GM23338 (cell line): ENCODE data around the gene C1orf56. TPM values are rescaled to one million over a fixed set of nuclear protein-coding genes. Genes with fewer than 3 reads are reported as not detected.

ENCODE experiments used
- ATAC-seq: fragments of 200-7000 bp; cut with Tn5 transposase; 3 replicates; pipeline ENCODE4 v1.9.1; 2020
- DNase-seq: peaks from one replicate; pipeline ENCODE4 v3.0.0-alpha.2; 2015; ENCODE audit warnings: low spot score
- H2AFZ ChIP-seq: fragments of 200-600 bp; sonication (generic); 2 replicates; pipeline ENCODE4 v1.8.0; 2016; ENCODE audit warnings: antibody characterized with exemption, mild to moderate bottlenecking, moderate library complexity
- H3F3A ChIP-seq: fragments of 200-600 bp; sonication (generic); replicated peaks from 2 replicates; pipeline ENCODE4 v1.8.0; 2017; ENCODE audit warnings: antibody characterized with exemption, mixed run types, low read depth
- H3K27ac ChIP-seq: fragments of 200-600 bp; sonication (generic); 2 replicates; pipeline ENCODE4 v1.6.1; 2016; ENCODE audit warnings: low read depth
- H3K27me3 ChIP-seq: fragments of 200-600 bp; sonication (generic); 2 replicates; pipeline ENCODE4 v1.8.0; 2016; ENCODE audit warnings: mild to moderate bottlenecking, mixed run types, moderate library complexity; ENCODE audit not compliant: insufficient read depth
- H3K36me3 ChIP-seq: fragments of 200-600 bp; sonication (generic); 2 replicates; pipeline ENCODE4 v1.8.0; 2016; ENCODE audit warnings: mild to moderate bottlenecking; ENCODE audit not compliant: insufficient read depth
- H3K4me1 ChIP-seq: fragments of 200-600 bp; sonication (generic); 2 replicates; pipeline ENCODE4 v1.8.0; 2016; ENCODE audit warnings: mild to moderate bottlenecking, moderate library complexity; ENCODE audit not compliant: insufficient read depth
- H3K4me2 ChIP-seq: fragments of 200-600 bp; sonication (generic); 2 replicates; pipeline ENCODE4 v1.7.1; 2017; ENCODE audit warnings: mixed run types
- H3K4me3 ChIP-seq: fragments of 200-600 bp; sonication (generic); 2 replicates; pipeline ENCODE4 v1.6.1; 2016; ENCODE audit warnings: mixed run types
- H3K79me2 ChIP-seq: fragments of 200-600 bp; sonication (generic); replicated peaks from 2 replicates; pipeline ENCODE4 v1.8.0; 2017; ENCODE audit warnings: mild to moderate bottlenecking; ENCODE audit not compliant: insufficient read depth
- H3K9me2 ChIP-seq: fragments of 200-600 bp; sonication (generic); 2 replicates; pipeline ENCODE4 v1.8.0; 2017; ENCODE audit not compliant: insufficient read depth
- H4K20me1 ChIP-seq: fragments of 200-600 bp; sonication (generic); replicated peaks from 2 replicates; pipeline ENCODE4 v1.8.0; 2017; ENCODE audit warnings: mild to moderate bottlenecking; ENCODE audit not compliant: insufficient read depth
- H3K27ac Mint-ChIP-seq: 2 replicates; pipeline ENCODE4 v1.8.0; 2020; ENCODE audit warnings: inconsistent platforms, mild to moderate bottlenecking, moderate library complexity, mixed read lengths
- H3K27me3 Mint-ChIP-seq: 3 replicates; pipeline ENCODE4 v1.8.0; 2022; ENCODE audit warnings: low read depth, mild to moderate bottlenecking, moderate library complexity, mixed read lengths, inconsistent platforms; ENCODE audit not compliant: insufficient read depth, poor library complexity
- H3K36me3 Mint-ChIP-seq: 3 replicates; pipeline ENCODE4 v1.8.0; 2021; ENCODE audit warnings: low read depth, mild to moderate bottlenecking, inconsistent platforms, moderate library complexity, mixed read lengths
- H3K4me1 Mint-ChIP-seq: 3 replicates; pipeline ENCODE4 v1.8.0; 2020; ENCODE audit warnings: mild to moderate bottlenecking, inconsistent platforms, mixed read lengths
- H3K4me3 Mint-ChIP-seq: 3 replicates; pipeline ENCODE4 v1.8.0; 2021; ENCODE audit warnings: moderate library complexity, mild to moderate bottlenecking, inconsistent platforms, mixed read lengths
- H3K9me3 Mint-ChIP-seq: 3 replicates; pipeline ENCODE4 v1.8.0; 2020; ENCODE audit warnings: moderate library complexity, mild to moderate bottlenecking, inconsistent platforms, mixed read lengths
- CREB1 ChIP-seq: fragments of 250-450 bp; sonication (Bioruptor Pico); IDR thresholded peaks from 2 replicates; pipeline ENCODE4 v1.5.0; 2020; ENCODE audit warnings: low read depth, mild to moderate bottlenecking, moderate library complexity
- EZH2 ChIP-seq: fragments of 200-600 bp; sonication (generic); IDR thresholded peaks from one replicate; pipeline ENCODE4 v1.8.0; 2017; ENCODE audit warnings: antibody characterized with exemption, mild to moderate bottlenecking, low read depth; ENCODE audit not compliant: unreplicated experiment
- EZH2phosphoT487 ChIP-seq: fragments of 200-600 bp; sonication (generic); IDR thresholded peaks from one replicate; pipeline ENCODE4 v1.8.1; 2018; ENCODE audit warnings: antibody characterized with exemption; ENCODE audit not compliant: unreplicated experiment
- JUNB ChIP-seq: IDR thresholded peaks from one replicate; pipeline ENCODE4 v1.6.1; 2016; ENCODE audit warnings: antibody characterized with exemption; ENCODE audit not compliant: unreplicated experiment
- NANOG ChIP-seq: IDR thresholded peaks from 2 replicates; pipeline ENCODE4 v1.6.1; 2016; ENCODE audit warnings: antibody characterized with exemption, borderline replicate concordance
- POLR2AphosphoS5 ChIP-seq: IDR thresholded peaks from 2 replicates; pipeline ENCODE4 v1.6.1; 2016; ENCODE audit warnings: antibody characterized with exemption, low read depth
- STAT1 ChIP-seq: IDR thresholded peaks from one replicate; pipeline ENCODE4 v1.6.1; 2016; ENCODE audit warnings: antibody characterized with exemption; ENCODE audit not compliant: unreplicated experiment
- ZNF114 ChIP-seq: fragments of 250-450 bp; sonication (Bioruptor Pico); IDR thresholded peaks from 2 replicates; pipeline ENCODE4 v1.5.0; 2020; ENCODE audit warnings: mild to moderate bottlenecking, moderate library complexity
- ZNF331 ChIP-seq: fragments of 250-450 bp; sonication (Bioruptor Pico); IDR thresholded peaks from 2 replicates; pipeline ENCODE4 v1.5.0; 2020; ENCODE audit warnings: low read depth, mild to moderate bottlenecking, moderate library complexity
- polyA plus RNA-seq: library from polyadenylated mRNA; unstranded; fragments of >200 nt; fragmentation: Nextera tagmentation; extraction: Ambion mirVana; gene quantifications from 2 replicates; pipeline ENCODE4 v1.2.1, GENCODE V29; 2016
- total RNA-seq: library from RNA; depleted of rRNA; stranded (reverse); fragments of >200 nt; shearing (Covaris generic); gene quantifications from 2 replicates; pipeline ENCODE4 v1.2.3, GENCODE V29; 2014
- TF ChIP-seq, protein P1 (sequence below): fragments of 250-450 bp; sonication (Bioruptor Pico); IDR thresholded peaks from 2 replicates; pipeline ENCODE4 v1.5.0; 2020; ENCODE audit warnings: mild to moderate bottlenecking, moderate library complexity
- TF ChIP-seq, protein P2 (sequence below): IDR thresholded peaks from 2 replicates; pipeline ENCODE4 v1.6.1; 2016; ENCODE audit warnings: antibody characterized with exemption
- TF ChIP-seq, protein P3 (sequence below), 2 experiments: fragments of 200-600 bp in 1 of 2; sonication (generic) in 1 of 2; conservative IDR thresholded peaks; 2 replicates each; pipeline versions ENCODE4 v1.5.1 to v1.6.1; 2016 to 2017; ENCODE audit warnings: antibody characterized with exemption in 2 of 2, low read depth in 2 of 2, mild to moderate bottlenecking in 2 of 2, moderate library complexity in 1 of 2

Gene C1orf56
- total and polyA plus RNA-seq, 2 experiments from 2014 or later: 3.9 to 27.8 TPM

DNA sequence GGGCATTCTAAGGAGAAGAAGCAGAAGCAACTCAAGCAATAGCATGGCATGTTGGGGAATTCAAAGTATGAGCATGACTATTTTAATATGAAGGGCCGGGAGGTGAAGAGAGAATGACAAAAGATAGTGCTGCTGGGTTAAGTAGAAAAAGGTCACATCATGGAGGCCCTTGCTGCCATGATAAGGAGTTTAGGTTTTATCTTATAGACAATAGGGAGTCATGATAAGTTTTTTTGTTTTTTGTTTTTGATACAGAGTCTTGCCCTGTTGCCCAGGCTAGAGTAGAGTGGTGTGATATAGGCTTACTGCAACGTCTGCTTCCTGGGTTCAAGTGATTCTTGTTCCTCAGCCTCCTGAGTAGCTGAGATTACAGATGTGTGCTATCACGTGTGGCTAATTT lies 8.0 kb upstream of the C1orf56 start (continued):
- TF ChIP-seq, protein P1, sequence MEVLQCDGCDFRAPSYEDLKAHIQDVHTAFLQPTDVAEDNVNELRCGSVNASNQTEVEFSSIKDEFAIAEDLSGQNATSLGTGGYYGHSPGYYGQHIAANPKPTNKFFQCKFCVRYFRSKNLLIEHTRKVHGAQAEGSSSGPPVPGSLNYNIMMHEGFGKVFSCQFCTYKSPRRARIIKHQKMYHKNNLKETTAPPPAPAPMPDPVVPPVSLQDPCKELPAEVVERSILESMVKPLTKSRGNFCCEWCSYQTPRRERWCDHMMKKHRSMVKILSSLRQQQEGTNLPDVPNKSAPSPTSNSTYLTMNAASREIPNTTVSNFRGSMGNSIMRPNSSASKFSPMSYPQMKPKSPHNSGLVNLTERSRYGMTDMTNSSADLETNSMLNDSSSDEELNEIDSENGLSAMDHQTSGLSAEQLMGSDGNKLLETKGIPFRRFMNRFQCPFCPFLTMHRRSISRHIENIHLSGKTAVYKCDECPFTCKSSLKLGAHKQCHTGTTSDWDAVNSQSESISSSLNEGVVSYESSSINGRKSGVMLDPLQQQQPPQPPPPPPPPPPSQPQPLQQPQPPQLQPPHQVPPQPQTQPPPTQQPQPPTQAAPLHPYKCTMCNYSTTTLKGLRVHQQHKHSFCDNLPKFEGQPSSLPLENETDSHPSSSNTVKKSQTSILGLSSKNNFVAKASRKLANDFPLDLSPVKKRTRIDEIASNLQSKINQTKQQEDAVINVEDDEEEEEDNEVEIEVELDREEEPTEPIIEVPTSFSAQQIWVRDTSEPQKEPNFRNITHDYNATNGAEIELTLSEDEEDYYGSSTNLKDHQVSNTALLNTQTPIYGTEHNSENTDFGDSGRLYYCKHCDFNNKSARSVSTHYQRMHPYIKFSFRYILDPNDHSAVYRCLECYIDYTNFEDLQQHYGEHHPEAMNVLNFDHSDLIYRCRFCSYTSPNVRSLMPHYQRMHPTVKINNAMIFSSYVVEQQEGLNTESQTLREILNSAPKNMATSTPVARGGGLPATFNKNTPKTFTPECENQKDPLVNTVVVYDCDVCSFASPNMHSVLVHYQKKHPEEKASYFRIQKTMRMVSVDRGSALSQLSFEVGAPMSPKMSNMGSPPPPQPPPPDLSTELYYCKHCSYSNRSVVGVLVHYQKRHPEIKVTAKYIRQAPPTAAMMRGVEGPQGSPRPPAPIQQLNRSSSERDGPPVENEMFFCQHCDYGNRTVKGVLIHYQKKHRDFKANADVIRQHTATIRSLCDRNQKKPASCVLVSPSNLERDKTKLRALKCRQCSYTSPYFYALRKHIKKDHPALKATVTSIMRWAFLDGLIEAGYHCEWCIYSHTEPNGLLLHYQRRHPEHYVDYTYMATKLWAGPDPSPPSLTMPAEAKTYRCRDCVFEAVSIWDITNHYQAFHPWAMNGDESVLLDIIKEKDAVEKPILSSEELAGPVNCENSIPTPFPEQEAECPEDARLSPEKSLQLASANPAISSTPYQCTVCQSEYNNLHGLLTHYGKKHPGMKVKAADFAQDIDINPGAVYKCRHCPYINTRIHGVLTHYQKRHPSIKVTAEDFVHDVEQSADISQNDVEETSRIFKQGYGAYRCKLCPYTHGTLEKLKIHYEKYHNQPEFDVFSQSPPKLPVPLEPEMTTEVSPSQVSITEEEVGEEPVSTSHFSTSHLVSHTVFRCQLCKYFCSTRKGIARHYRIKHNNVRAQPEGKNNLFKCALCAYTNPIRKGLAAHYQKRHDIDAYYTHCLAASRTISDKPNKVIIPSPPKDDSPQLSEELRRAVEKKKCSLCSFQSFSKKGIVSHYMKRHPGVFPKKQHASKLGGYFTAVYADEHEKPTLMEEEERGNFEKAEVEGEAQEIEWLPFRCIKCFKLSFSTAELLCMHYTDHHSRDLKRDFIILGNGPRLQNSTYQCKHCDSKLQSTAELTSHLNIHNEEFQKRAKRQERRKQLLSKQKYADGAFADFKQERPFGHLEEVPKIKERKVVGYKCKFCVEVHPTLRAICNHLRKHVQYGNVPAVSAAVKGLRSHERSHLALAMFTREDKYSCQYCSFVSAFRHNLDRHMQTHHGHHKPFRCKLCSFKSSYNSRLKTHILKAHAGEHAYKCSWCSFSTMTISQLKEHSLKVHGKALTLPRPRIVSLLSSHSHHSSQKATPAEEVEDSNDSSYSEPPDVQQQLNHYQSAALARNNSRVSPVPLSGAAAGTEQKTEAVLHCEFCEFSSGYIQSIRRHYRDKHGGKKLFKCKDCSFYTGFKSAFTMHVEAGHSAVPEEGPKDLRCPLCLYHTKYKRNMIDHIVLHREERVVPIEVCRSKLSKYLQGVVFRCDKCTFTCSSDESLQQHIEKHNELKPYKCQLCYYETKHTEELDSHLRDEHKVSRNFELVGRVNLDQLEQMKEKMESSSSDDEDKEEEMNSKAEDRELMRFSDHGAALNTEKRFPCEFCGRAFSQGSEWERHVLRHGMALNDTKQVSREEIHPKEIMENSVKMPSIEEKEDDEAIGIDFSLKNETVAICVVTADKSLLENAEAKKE (CRISPR knock-in tag): no peak
- TF ChIP-seq ZNF114 (CRISPR knock-in tag): no peak
- TF ChIP-seq ZNF331 (CRISPR knock-in tag): no peak
- TF ChIP-seq CREB1 (CRISPR knock-in tag): no peak
- no peak for TF ChIP-seq EZH2phosphoT487
- no peak for TF ChIP-seq STAT1
- TF ChIP-seq, protein P2, sequence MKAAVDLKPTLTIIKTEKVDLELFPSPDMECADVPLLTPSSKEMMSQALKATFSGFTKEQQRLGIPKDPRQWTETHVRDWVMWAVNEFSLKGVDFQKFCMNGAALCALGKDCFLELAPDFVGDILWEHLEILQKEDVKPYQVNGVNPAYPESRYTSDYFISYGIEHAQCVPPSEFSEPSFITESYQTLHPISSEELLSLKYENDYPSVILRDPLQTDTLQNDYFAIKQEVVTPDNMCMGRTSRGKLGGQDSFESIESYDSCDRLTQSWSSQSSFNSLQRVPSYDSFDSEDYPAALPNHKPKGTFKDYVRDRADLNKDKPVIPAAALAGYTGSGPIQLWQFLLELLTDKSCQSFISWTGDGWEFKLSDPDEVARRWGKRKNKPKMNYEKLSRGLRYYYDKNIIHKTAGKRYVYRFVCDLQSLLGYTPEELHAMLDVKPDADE: no peak

DNA sequence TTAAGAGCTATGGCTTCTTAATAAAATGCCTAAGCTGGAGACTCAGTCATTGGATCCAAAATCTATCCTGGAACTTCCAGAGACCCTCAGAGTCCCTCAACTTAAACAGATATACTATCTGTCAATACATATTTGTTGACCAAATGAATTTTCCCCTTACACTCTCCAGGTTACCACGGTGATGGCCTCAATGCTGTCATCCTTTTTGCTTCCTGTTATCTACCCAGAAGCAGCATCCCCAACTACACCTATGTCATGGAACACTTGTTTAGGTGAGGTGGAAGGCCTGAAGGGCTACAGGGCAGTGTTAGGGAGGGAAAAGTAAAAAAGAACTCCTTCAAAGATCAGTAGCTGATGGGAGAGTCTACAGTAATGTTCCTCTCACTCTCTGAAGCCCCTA lies 4.4 kb upstream of the C1orf56 start:
- Mint-ChIP-seq H3K4me1 (peaks cover 18% of the 10 kb centered on the region), H3K27ac (no peak overlapping the region), H3K9me3 (no peaks in the 10 kb centered on the region), H3K36me3 (no peaks in the 10 kb centered on the region; the same call in 2 of the 3 replicates), H3K27me3 (peaks cover 6% of the 10 kb centered on the region), H3K4me3 (no peak overlapping the region)
- Histone ChIP-seq H3K9me2 (no peaks in the 10 kb centered on the region), H4K20me1 (no peaks in the 10 kb centered on the region), H3K27ac (no peak overlapping the region), H3K79me2 (no peaks in the 10 kb centered on the region), H3F3A (peaks cover 21% of the 10 kb centered on the region), H3K36me3 (no peaks in the 10 kb centered on the region), H3K27me3 (no peaks in the 10 kb centered on the region), H3K4me2 (no peak overlapping the region), H3K4me1 (peaks cover 15% of the 10 kb centered on the region), H2AFZ (no peak overlapping the region), H3K4me3 (no peak overlapping the region)
- DNase-seq: no peak
- no peak for ATAC-seq
- no peak for TF ChIP-seq ZNF331 (CRISPR knock-in tag)
- TF ChIP-seq, protein P3, sequence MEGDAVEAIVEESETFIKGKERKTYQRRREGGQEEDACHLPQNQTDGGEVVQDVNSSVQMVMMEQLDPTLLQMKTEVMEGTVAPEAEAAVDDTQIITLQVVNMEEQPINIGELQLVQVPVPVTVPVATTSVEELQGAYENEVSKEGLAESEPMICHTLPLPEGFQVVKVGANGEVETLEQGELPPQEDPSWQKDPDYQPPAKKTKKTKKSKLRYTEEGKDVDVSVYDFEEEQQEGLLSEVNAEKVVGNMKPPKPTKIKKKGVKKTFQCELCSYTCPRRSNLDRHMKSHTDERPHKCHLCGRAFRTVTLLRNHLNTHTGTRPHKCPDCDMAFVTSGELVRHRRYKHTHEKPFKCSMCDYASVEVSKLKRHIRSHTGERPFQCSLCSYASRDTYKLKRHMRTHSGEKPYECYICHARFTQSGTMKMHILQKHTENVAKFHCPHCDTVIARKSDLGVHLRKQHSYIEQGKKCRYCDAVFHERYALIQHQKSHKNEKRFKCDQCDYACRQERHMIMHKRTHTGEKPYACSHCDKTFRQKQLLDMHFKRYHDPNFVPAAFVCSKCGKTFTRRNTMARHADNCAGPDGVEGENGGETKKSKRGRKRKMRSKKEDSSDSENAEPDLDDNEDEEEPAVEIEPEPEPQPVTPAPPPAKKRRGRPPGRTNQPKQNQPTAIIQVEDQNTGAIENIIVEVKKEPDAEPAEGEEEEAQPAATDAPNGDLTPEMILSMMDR (conservative IDR thresholded peaks at IDR 0.05; ENCODE audit: low read depth in 2 of 2): no peak
- TF ChIP-seq CREB1 (CRISPR knock-in tag): no peak
- TF ChIP-seq JUNB: no peak
- no peak for TF ChIP-seq NANOG
- no peak for TF ChIP-seq EZH2phosphoT487
- no peak for TF ChIP-seq ZNF114 (CRISPR knock-in tag)
- TF ChIP-seq, protein P2: no peak
- TF ChIP-seq EZH2: no peak
- no peak for TF ChIP-seq STAT1
- no peak for TF ChIP-seq POLR2AphosphoS5
